ENCODE measurements around the gene GPR37L1.

DNA sequence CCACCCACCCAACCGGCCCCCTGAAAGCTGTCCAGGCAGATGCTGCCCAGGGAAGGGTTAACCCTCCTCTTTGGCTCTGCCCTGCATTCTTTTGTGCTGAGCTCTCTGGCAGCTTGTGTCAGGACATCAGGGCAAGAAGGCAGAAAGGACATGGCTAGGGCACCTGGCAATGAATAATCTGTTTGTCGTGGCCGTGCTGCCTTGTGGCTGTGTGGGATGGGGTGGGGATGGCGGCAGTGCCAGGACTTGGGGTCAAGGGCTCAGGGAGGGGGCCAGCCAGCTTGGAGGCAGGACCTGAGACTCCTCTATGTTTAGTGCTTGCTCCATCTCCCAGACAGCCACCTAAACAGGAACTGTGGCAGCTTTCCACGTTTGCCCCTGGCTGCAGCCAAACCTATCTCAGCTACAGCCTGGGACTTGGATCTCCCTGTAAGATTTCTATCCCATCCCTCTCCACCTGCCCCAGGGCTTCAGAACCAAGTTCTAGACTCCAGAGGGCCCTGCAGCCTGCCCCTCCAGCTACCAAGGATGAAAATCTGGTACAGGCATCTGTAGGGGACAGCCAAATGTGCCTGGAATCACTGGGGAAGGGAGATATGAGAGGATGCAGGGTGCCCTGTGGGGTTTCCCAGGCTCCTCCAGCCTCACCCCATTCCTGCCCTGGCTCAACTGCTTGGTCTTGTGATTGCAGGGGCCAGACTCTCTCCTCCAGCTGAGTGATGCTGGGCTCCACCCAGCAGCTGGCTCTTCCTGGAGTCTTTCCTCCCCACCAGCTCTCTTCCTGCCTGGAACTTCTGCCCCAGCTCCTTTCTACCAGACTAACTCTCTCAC, 9.6 kb upstream of the GPR37L1 start:
- TF ChIP-seq POLR2A (IDR thresholded peaks at IDR 0.05) (no peak), CTCF (IDR thresholded peaks at IDR 0.05 in 8 of 11, conservative IDR thresholded peaks at IDR 0.05 in 3 of 11) (no peak), POLR2AphosphoS5 (IDR thresholded peaks at IDR 0.05) (no peak)
